Measurements from ENCODE around the gene BBS9.
"Not testable (repeated sequence)": the region's sequence is repeated elsewhere in the genome, so short reads cannot be mapped to it uniquely, and the experiment has no call there.

Gene BBS9

GRCh38 chr7:33509206-33509605, 379.8 kb downstream of the BBS9 start:
- no peak for DNase-seq

GRCh38 chr7:33511778-33512177, 382.4 kb downstream of the BBS9 start:
- DNase-seq, result no peak

- DNase-seq, result no peak
These were observed 387.2 kb downstream of the BBS9 start for GRCh38 chr7:33516568-33516967.

GRCh38 chr7:33517191-33517590, 387.8 kb downstream of the BBS9 start:
- DNase-seq, result no peak

GRCh38 chr7:33527008-33527407, 397.6 kb downstream of the BBS9 start:
- DNase-seq, result not testable (repeated sequence)

- not testable (repeated sequence) for DNase-seq
These were observed 398.2 kb downstream of the BBS9 start for GRCh38 chr7:33527613-33528012.

GRCh38 chr7:33529070-33529469, 399.7 kb downstream of the BBS9 start:
- DNase-seq, result no peak

- DNase-seq, result no peak
These were observed 401.3 kb downstream of the BBS9 start for GRCh38 chr7:33530664-33531063.

- no peak for DNase-seq
These were observed 402.5 kb downstream of the BBS9 start for GRCh38 chr7:33531888-33532287.

GRCh38 chr7:33534833-33535232, 405.5 kb downstream of the BBS9 start:
- DNase-seq, result no peak

- no peak for DNase-seq
These were observed 406.6 kb downstream of the BBS9 start for GRCh38 chr7:33535989-33536388.

- no peak for DNase-seq
These were observed 407.2 kb downstream of the BBS9 start for GRCh38 chr7:33536398-33537103.

- DNase-seq, result no peak
These were observed 407.7 kb downstream of the BBS9 start for GRCh38 chr7:33537104-33537477.

- no peak for DNase-seq
These were observed 409.8 kb downstream of the BBS9 start for GRCh38 chr7:33539198-33539597.

GRCh38 chr7:33539659-33540400, 410.5 kb downstream of the BBS9 start:
- no peak for DNase-seq

- no peak for DNase-seq
These were observed 418.5 kb downstream of the BBS9 start for GRCh38 chr7:33547880-33548279.

- DNase-seq, result no peak
These were observed 421.0 kb downstream of the BBS9 start for GRCh38 chr7:33550363-33550762.

- DNase-seq, result no peak
These were observed 421.6 kb downstream of the BBS9 start for GRCh38 chr7:33550979-33551378.

- DNase-seq, result no peak
These were observed 424.7 kb downstream of the BBS9 start for GRCh38 chr7:33554046-33554445.

GRCh38 chr7:33554576-33554975, 425.2 kb downstream of the BBS9 start:
- no peak for DNase-seq

- no peak for DNase-seq
These were observed 427.1 kb downstream of the BBS9 start for GRCh38 chr7:33556472-33556871.

GRCh38 chr7:33558549-33559323, 429.4 kb downstream of the BBS9 start:
- DNase-seq, result no peak

- no peak for DNase-seq
These were observed 430.0 kb downstream of the BBS9 start for GRCh38 chr7:33559324-33559710.

GRCh38 chr7:33562996-33563395, 433.6 kb downstream of the BBS9 start:
- no peak for DNase-seq

Measured in stimulated activated CD4-positive, alpha-beta T cell treated with anti-CD3 and anti-CD28 coated beads, Interleukin-12 subunit alpha, Interleukin-12 subunit beta, amount 100 ng/mL, for 4 hours (primary cell).